Neural progenitor cell (in vitro differentiated cells): ENCODE measurements around the gene E2F3. TPM values are rescaled to one million over a fixed set of nuclear protein-coding genes. Genes with fewer than 3 reads are reported as not detected.
A peak's percentile ranks its signal among the peaks of the same experiment; 100 is the strongest.
"Not testable (repeated sequence)": the region's sequence is repeated elsewhere in the genome, so short reads cannot be mapped to it uniquely, and the experiment has no call there.

Experiments used
- DNase-seq: peaks from one replicate; pipeline ENCODE4 v3.0.0-alpha.2; 2016; ENCODE audit warnings: low spot score
- H2AFZ ChIP-seq: fragments of 200-600 bp; sonication (generic); replicated peaks from 2 replicates; pipeline ENCODE4 v1.6.1; 2016; ENCODE audit warnings: antibody characterized with exemption
- H3F3A ChIP-seq: fragments of 200-600 bp; sonication (generic); 2 replicates; pipeline ENCODE4 v1.6.1; 2016; ENCODE audit warnings: antibody characterized with exemption, low read depth
- H3K27ac ChIP-seq: fragments of 200-600 bp; sonication (generic); 2 replicates; pipeline ENCODE4 v1.5.1; 2016; ENCODE audit warnings: mild to moderate bottlenecking
- H3K27me3 ChIP-seq: fragments of 200-600 bp; sonication (generic); 2 replicates; pipeline ENCODE4 v1.6.1; 2016; ENCODE audit warnings: mild to moderate bottlenecking, moderate library complexity
- H3K36me3 ChIP-seq: fragments of 200-600 bp; sonication (generic); 2 replicates; pipeline ENCODE4 v1.5.1; 2016
- H3K4me1 ChIP-seq: fragments of 200-600 bp; sonication (generic); 2 replicates; pipeline ENCODE4 v1.6.1; 2016; ENCODE audit warnings: mixed run types
- H3K4me2 ChIP-seq: fragments of 200-600 bp; sonication (generic); 2 replicates; pipeline ENCODE4 v1.6.1; 2016
- H3K4me3 ChIP-seq: fragments of 200-600 bp; sonication (generic); 2 replicates; pipeline ENCODE4 v1.5.1; 2016
- H3K79me2 ChIP-seq: fragments of 200-600 bp; sonication (generic); 2 replicates; pipeline ENCODE4 v1.6.1; 2016; ENCODE audit warnings: low read depth
- H3K9ac ChIP-seq: fragments of 200-600 bp; sonication (generic); 2 replicates; pipeline ENCODE4 v1.6.1; 2016
- H3K9me3 ChIP-seq: fragments of 200-600 bp; sonication (generic); 2 replicates; pipeline ENCODE4 v1.5.1; 2016; ENCODE audit warnings: low read depth
- H4K20me1 ChIP-seq: fragments of 200-600 bp; sonication (generic); 2 replicates; pipeline ENCODE4 v1.6.1; 2016; ENCODE audit warnings: low read depth
- H3K27ac Mint-ChIP-seq: 3 replicates; pipeline ENCODE4 v1.8.0; 2021; ENCODE audit warnings: mixed read lengths
- H3K27me3 Mint-ChIP-seq: 2 replicates; pipeline ENCODE4 v1.8.0; 2022; ENCODE audit warnings: low read depth, mild to moderate bottlenecking, inconsistent platforms, moderate library complexity, mixed read lengths; ENCODE audit not compliant: insufficient read depth
- H3K36me3 Mint-ChIP-seq: 3 replicates; pipeline ENCODE4 v1.8.0; 2021; ENCODE audit warnings: mixed read lengths
- H3K4me1 Mint-ChIP-seq: 3 replicates; pipeline ENCODE4 v1.8.0; 2021; ENCODE audit warnings: mixed read lengths
- H3K4me3 Mint-ChIP-seq: 3 replicates; pipeline ENCODE4 v1.8.0; 2021; ENCODE audit warnings: mild to moderate bottlenecking, moderate library complexity, mixed read lengths
- H3K9me3 Mint-ChIP-seq: 3 replicates; pipeline ENCODE4 v1.8.0; 2020; ENCODE audit warnings: mixed read lengths
- EZH2 ChIP-seq: fragments of 200-600 bp; sonication (generic); IDR thresholded peaks from 2 replicates; pipeline ENCODE4 v1.6.1; 2017; ENCODE audit warnings: antibody characterized with exemption, mild to moderate bottlenecking, moderate library complexity
- EZH2phosphoT487 ChIP-seq: fragments of 200-600 bp; sonication (generic); IDR thresholded peaks from 2 replicates; pipeline ENCODE4 v1.6.1; 2017; ENCODE audit warnings: antibody characterized with exemption
- total RNA-seq: library from RNA; depleted of rRNA; stranded (reverse); fragments of >200 nt; gene quantifications from 2 replicates; pipeline ENCODE4 v1.2.3, GENCODE V29; 2015; ENCODE audit warnings: low replicate concordance
- TF ChIP-seq, protein P1 (sequence below): fragments of 200-600 bp; sonication (generic); IDR thresholded peaks from 2 replicates; pipeline ENCODE4 v1.5.1; 2017; ENCODE audit warnings: antibody characterized with exemption, mild to moderate bottlenecking

The E2F3 gene
- total RNA-seq, 1 donor from 2014 or later = 35.7 TPM

DNA sequence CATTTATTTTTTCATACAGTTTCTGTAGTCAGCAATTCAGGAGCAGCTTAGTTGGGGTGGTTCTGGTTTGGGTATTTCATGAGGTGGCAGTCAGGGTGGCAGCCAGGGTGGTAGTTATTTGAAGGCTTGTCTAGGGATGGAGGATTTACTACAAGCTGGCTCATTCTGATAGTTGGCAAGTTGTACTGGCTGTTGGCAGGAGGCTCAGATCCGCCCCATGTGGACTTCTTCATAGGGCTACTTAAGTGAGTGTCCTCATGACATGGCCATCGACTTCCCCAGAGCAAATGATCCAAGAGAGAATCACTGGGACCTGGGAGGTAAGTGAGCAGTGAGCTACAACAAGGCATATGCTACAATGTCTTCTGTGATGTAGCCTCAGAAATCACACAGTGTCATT, 110.2 kb downstream of the E2F3 start:
- H3K4me1 ChIP-seq = peaks cover 19% of the 10 kb centered on the region
- H3K9ac ChIP-seq = no peak overlapping the region
- no peaks in the 10 kb centered on the region for H3K36me3 ChIP-seq
- Mint-ChIP-seq H3K36me3 (no peaks in the 10 kb centered on the region), H3K4me3 (no peak overlapping the region), H3K9me3 (no peaks in the 10 kb centered on the region), H3K27me3 (peaks cover 4% of the 10 kb centered on the region), H3K4me1 (no peaks in the 10 kb centered on the region), H3K27ac (peak overlapping the region; percentile 33)
- no peaks in the 10 kb centered on the region for H3K79me2 ChIP-seq
- H3K9me3 ChIP-seq = no peaks in the 10 kb centered on the region
- no peak overlapping the region for H3K4me3 ChIP-seq
- H3K27me3 ChIP-seq = no peaks in the 10 kb centered on the region
- peaks cover 18% of the 10 kb centered on the region for H3F3A ChIP-seq
- no peaks in the 10 kb centered on the region for H4K20me1 ChIP-seq
- DNase-seq = no peak
- TF ChIP-seq EZH2phosphoT487 (no peak), EZH2 (no peak)
- TF ChIP-seq, protein P1, sequence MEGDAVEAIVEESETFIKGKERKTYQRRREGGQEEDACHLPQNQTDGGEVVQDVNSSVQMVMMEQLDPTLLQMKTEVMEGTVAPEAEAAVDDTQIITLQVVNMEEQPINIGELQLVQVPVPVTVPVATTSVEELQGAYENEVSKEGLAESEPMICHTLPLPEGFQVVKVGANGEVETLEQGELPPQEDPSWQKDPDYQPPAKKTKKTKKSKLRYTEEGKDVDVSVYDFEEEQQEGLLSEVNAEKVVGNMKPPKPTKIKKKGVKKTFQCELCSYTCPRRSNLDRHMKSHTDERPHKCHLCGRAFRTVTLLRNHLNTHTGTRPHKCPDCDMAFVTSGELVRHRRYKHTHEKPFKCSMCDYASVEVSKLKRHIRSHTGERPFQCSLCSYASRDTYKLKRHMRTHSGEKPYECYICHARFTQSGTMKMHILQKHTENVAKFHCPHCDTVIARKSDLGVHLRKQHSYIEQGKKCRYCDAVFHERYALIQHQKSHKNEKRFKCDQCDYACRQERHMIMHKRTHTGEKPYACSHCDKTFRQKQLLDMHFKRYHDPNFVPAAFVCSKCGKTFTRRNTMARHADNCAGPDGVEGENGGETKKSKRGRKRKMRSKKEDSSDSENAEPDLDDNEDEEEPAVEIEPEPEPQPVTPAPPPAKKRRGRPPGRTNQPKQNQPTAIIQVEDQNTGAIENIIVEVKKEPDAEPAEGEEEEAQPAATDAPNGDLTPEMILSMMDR = no peak
- no peak overlapping the region for H3K4me2 ChIP-seq
- no peak overlapping the region for H2AFZ ChIP-seq
- H3K27ac ChIP-seq = no peak overlapping the region

DNA sequence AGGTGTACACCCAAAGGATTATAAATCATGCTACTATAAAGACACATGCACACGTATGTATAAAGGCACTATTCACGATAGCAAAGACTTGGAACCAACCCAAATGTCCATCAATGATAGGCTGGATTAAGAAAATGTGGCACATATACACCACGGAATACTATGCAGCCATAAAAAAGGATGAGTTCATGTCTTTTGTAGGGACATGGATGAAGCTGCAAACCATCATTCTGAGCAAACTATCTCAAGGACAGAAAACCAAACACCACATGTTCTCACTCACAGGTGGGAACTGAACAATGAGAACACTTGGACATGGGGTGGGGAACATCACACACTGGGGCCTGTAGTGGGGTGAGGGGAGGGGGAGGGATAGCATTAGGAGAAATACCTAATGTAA, 123.5 kb downstream of the E2F3 start:
- not testable (repeated sequence) for DNase-seq, H3K9me3 ChIP-seq, H3K36me3 ChIP-seq, H3K4me3 ChIP-seq, H3K27me3 ChIP-seq, H3K9ac ChIP-seq, H4K20me1 ChIP-seq, H3K27me3 Mint-ChIP-seq, H3K4me1 Mint-ChIP-seq, H3K9me3 Mint-ChIP-seq, H3K4me2 ChIP-seq, H3K4me1 ChIP-seq, H3K36me3 Mint-ChIP-seq, H2AFZ ChIP-seq, H3K27ac ChIP-seq, H3K27ac Mint-ChIP-seq, H3K79me2 ChIP-seq, H3K4me3 Mint-ChIP-seq, H3F3A ChIP-seq

DNA sequence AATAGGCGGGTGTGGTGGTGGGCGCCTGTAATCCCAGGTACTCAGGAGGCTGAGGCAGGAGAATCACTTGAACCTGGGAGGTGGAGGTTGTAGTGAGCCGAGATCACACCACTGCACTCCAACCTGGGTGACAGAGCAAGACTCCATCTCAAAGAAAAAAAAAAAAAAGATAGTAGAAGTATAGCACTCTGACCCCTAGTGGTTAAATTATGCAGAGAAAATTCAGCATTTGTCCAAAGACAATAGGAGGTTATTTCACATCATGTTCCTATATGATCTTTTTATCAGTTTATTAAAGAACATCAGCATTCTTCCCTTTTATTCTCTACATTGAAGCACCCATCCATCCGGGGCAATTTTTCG, 127.4 kb downstream of the E2F3 start:
- H3K4me3 Mint-ChIP-seq, H3K4me3 ChIP-seq: not testable (repeated sequence)

DNA sequence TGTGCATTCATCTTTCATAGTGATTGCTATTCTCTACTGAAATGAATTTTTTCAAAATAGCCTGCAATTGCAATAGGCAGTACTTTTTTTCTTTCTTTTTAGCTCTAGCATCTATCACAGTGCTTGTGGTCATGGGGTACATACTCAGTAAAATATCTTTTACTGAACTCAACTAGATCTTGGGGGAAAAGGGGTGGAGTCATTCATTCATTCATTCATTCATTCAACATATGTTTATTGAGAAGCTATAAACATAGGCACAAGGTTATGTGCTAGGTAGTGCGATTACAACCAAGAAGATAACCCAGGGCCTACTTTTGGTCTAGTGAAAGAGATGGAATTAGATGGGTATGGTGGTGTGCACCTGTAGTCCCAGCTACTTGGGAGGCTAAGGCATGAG, 131.2 kb downstream of the E2F3 start:
- peaks cover 4% of the 10 kb centered on the region for H3K27me3 Mint-ChIP-seq
- Histone ChIP-seq H3K9ac (no peak overlapping the region), H3K27me3 (no peaks in the 10 kb centered on the region), H3K79me2 (peaks cover 31% of the 10 kb centered on the region), H3K36me3 (no peaks in the 10 kb centered on the region), H4K20me1 (no peaks in the 10 kb centered on the region), H3F3A (no peaks in the 10 kb centered on the region), H3K27ac (no peak overlapping the region), H3K9me3 (no peaks in the 10 kb centered on the region), H3K4me1 (peaks cover 14% of the 10 kb centered on the region), H3K4me2 (no peak overlapping the region), H2AFZ (no peak overlapping the region), H3K4me3 (no peak overlapping the region)
- no peaks in the 10 kb centered on the region for H3K9me3 Mint-ChIP-seq
- no peak for DNase-seq
- TF ChIP-seq EZH2 (no peak), EZH2phosphoT487 (no peak)
- TF ChIP-seq, protein P1 = no peak
- no peak overlapping the region for H3K27ac Mint-ChIP-seq
- H3K4me3 Mint-ChIP-seq = no peak overlapping the region
- peaks cover 24% of the 10 kb centered on the region for H3K4me1 Mint-ChIP-seq
- H3K36me3 Mint-ChIP-seq = peaks cover 4% of the 10 kb centered on the region

More for the DNA sequence above, 127.4 kb downstream of the E2F3 start:
- peak; percentile 59 for DNase-seq
- H3K9me3 Mint-ChIP-seq, H3K36me3 Mint-ChIP-seq, H3K79me2 ChIP-seq, H3K9ac ChIP-seq, H3K4me1 Mint-ChIP-seq, H2AFZ ChIP-seq, H3K4me2 ChIP-seq, H3K36me3 ChIP-seq, H3K27ac ChIP-seq, H3K27me3 Mint-ChIP-seq, H3F3A ChIP-seq, H3K9me3 ChIP-seq, H3K27me3 ChIP-seq, H3K4me1 ChIP-seq, H3K27ac Mint-ChIP-seq, H4K20me1 ChIP-seq: not testable (repeated sequence)
- TF ChIP-seq, protein P1 = peak; percentile 61
